B cell (primary cell): ENCODE data around the gene CNST.

Source experiments
- EZH2 ChIP-seq: IDR thresholded peaks from 2 replicates; pipeline ENCODE4 v1.6.1; 2012; ENCODE audit warnings: borderline replicate concordance, low read depth, mild to moderate bottlenecking, moderate library complexity, low read length; ENCODE audit not compliant: insufficient read depth, poor library complexity, severe bottlenecking
- TF ChIP-seq, protein P1 (sequence below): fragments of 200-600 bp; IDR thresholded peaks from one replicate; pipeline ENCODE4 v1.8.0; 2022; ENCODE audit warnings: antibody characterized with exemption, mild to moderate bottlenecking

DNA sequence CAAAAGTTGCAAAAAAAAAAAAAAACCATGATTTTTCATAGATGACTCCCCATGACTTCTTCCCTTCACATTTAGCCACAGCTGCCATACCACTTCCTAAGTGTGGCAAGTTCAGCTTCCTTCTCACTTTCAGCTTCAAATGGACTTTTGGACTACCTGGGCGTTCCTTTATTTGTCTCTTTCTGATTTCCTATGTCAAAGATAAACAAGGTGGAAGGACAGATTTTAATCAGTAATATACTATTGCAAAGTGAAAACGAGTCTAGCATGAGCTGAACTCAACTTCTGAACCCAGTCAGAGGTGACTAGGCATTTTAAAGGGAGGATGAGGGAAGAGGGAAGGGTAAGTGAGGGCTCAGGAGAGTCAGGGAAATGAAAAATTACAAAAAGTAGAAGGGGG is 143.6 kb downstream of the CNST start:
- TF ChIP-seq, protein P1, sequence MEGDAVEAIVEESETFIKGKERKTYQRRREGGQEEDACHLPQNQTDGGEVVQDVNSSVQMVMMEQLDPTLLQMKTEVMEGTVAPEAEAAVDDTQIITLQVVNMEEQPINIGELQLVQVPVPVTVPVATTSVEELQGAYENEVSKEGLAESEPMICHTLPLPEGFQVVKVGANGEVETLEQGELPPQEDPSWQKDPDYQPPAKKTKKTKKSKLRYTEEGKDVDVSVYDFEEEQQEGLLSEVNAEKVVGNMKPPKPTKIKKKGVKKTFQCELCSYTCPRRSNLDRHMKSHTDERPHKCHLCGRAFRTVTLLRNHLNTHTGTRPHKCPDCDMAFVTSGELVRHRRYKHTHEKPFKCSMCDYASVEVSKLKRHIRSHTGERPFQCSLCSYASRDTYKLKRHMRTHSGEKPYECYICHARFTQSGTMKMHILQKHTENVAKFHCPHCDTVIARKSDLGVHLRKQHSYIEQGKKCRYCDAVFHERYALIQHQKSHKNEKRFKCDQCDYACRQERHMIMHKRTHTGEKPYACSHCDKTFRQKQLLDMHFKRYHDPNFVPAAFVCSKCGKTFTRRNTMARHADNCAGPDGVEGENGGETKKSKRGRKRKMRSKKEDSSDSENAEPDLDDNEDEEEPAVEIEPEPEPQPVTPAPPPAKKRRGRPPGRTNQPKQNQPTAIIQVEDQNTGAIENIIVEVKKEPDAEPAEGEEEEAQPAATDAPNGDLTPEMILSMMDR, result no peak
- TF ChIP-seq EZH2, result no peak
